Measurements from ENCODE around the gene FGFRL1.
"Not testable (repeated sequence)": the region's sequence is repeated elsewhere in the genome, so short reads cannot be mapped to it uniquely, and the experiment has no call there.

The FGFRL1 gene

DNA sequence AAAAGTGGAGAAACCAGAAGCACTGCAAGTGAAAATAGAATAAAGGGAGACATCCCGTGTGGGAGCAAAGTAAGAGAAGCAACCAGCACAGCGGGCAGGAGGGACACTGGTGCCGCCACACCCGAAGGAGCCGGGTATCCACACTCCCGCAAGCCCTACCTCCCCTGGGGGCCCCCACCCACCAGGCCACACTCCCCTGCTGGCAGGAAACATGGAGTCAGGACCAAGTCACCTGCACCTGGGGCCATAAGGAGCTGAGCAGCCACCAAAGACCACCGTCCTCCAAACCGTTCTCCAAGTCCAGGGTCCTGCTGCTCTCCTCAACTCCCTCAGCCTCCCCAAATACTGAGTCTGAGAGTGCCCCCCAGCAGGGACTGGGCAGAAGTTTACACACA lies 30.5 kb downstream of the FGFRL1 start:
- no peak for DNase-seq

DNA sequence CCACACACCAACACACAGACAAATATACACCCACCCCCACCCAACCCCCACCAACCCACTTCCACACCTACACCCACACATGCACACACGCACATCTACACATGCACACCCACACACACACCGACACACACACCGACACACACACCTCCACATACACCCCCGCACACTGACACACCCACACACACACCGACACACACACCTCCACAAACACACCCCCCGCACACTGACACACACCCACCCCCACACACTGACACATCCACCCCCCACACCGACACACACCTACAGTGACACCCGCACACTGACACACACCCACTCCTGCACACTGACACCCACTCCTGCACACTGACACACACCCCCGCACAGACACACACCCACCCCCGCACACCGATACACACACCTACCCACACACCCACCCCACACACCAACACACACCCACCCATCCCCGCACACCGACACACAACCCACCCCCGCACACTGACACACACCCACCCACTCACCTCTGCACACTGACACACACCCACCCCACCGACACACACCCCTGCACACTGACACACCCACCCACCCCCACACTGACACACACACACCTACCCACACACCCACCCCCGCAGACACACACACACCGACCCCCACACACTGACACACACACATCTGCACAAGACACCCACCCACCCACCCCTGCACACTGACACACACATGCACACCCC lies 31.1 kb downstream of the FGFRL1 start:
- no peak for DNase-seq

DNA sequence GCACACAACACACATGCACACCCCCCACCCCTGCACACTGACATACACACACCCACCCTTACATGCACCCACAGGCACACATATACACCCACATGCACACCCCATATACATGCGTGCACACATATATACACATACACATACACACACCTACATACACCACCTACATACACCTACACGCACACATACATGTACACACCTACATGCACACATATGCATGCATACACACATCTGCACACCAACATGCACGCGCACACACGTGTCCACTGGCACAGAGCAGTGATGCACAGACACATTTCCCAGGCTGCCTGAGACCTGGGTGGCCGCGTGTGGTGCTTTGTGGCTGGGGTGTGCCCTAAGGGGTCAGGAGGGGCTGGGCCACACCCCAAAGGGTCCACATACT lies 31.7 kb downstream of the FGFRL1 start:
- no peak for DNase-seq

DNA sequence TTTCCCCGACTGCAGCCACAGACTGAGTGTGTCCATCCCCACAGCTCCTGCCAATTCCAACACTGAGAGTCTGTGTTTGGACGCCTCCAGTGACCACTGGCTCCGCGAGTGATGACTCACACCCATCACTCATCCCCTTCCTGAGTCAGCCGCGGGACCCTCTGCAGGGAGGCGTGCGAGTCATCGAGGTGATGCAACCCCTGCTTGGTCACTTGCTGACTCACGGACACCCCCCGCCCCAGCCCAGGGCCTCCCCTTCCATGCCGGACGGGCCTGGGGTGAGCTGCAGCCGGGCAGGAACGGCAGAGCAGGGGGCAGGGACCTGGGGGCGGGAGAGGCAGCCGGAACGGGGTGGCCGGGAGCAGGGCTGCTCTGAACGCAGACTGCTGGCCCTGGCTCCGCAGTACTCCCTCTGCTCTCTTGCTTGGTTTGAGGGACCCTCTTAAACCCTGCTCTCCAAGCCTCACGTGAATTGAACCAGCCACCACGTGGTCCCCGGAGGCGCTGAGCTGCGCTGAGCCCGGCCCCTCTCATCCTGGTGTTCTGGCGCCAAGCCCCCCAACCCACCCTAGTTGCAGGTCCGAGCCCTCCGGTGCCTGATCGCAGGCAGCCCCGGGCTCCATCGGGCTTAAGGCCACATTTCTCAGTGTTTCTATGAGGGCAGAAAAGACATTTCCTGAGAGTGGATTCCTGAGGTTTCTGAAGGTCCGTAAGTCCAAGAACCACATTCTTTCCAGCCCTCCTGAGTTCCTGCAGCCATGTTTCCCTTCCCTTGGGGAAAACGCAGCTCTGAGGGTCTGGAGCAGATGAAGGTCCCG lies 32.4 kb downstream of the FGFRL1 start:
- peak; percentile 88 for DNase-seq

DNA sequence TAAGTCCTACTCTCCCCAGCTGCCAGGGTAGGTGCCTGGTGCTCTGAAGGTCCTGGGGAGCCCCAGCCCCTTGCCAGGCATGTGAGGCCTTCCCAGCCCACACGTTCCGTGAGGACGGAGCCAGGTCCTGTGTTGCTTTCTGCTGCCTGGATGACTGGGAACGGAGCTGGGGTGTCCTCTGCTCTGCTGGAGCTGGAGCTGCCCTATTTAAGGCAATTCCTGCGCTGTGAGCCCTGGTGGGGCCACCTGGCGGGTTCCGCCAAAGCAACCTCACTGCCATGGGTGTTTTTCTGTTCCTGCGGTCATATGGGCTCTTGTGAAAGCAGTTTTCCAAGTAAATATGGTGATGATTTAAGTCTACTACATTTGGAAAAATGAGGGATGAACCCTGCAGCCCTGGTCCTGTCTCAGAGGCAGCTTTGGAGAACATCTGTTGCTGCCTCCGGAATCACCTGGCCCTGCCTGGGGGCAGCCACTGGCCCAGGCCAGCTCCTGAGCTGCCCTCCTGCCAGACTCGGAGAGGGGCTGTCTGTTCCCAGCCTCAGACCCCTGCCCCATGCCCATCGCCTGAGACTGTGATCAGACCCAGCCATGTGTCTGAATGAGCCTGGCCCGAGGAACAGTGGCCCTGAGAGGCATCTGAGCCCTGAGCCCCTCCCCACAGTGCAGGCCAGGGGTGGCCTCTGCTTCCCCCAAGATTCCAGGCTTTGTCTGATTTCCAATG lies 33.2 kb downstream of the FGFRL1 start:
- peak; percentile 44 for DNase-seq

DNA sequence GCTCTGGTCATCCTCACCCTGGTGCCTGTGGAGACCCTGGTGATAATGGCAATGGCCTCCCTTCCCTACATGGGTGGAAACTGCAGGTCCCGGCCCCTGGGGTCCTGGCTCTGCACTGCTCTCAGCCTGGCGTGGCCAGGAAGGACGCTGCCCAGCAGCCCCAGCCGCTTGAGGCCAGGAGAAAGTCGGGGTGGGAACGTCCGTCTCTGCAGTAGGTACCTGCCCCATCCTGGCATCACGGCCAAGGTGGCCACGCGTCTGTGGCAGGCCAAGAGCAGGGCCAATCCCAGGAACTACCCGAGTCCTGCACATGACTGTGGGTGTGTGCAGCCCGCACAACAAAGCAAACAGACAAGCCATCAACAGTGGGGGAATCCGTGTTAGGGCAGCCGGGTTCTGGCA lies 33.8 kb downstream of the FGFRL1 start:
- peak; percentile 31 for DNase-seq

DNA sequence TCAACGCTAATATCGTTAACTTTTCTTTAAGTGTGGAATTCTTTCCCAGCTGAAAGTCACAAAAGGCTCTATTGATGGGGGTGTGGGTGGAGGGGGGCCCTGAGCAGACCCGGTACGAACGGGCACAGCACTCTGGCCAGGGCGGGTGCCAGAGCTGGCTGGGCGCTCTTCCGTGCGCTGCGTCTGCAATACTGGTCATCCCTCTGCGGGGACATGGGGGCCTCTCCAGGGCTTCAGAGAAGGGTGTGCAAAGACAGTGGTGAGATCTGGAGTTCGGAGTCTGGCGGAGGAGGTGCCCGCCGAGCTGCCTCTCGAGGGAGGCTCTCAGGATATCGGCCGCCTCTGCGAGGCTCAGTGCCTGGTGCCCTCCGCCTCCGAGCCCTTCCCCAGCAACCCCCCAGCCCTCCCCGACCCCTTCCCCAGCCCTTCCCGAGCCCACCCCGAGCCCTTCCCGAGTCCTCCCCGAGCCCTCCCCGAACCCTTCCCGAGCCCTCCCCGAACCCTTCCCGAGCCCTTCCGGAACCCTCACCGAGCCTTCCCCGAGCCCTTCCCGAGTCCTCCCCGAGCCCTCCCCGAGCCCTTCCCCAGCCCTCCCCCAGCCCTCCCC lies 34.3 kb downstream of the FGFRL1 start:
- DNase-seq = peak; percentile 30

DNA sequence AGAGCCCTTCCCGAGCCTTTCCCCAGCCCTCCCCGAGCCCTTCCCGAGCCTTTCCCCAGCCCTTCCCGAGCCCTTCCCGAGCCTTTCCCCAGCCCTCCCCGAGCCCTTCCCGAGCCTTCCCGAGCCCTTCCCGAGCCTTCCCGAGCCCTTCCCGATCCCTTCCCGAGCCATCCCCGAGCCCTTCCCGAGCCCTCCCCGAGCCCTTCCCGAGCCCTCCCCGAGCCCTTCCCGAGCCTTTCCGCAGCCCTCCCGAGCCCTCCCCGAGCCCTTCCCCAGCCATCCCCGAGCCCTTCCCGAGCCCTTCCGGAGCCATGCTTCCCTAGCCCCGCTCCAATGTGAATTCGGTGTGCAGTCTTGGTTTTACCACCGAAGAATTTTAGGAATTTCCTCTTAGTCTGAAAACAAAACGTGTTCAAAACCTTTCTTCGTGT lies 35.2 kb downstream of the FGFRL1 start:
- DNase-seq = peak; percentile 92

DNA sequence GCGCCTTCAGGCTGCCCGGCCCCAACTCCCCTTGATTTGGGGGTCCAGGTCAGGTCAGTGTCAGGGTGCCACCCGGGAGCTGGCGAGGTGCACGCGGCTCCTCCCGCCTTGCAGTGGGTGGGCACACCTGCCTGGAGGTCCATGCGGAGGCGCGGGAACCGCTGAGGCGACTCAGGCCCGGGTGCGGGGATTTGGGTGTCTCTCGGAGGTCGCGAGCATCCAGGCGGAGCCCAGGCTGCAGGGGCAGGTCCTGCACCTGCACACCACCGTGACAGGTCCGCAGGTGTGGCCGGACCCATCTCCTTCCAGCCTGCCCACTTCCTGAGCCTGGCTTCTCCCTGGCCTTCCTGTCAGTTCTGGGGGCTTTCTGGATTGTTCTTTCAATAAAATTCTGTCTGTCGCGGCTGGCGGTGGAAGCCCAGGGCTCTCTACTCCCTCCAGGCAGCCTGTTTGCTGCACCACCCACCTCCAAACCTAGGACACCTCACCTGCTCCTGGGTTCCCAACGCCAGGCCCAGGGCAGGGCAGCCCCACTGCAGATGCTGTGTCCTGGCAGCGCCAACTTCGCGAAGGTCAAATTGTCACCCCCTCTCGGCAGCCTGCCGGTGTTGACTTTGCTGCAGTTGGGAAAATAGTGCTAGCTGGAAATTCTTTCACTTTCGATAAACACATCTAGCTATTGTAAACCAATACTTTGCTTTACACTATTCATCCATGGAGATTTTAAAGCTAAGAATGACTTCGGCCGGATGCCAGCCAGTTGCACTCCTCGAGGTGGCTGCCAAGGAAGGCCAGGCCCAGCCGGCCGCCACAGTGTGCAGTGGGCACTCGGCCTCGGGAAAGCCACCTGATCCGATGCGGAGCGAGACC lies 35.9 kb downstream of the FGFRL1 start:
- peak; percentile 36 for DNase-seq

DNA sequence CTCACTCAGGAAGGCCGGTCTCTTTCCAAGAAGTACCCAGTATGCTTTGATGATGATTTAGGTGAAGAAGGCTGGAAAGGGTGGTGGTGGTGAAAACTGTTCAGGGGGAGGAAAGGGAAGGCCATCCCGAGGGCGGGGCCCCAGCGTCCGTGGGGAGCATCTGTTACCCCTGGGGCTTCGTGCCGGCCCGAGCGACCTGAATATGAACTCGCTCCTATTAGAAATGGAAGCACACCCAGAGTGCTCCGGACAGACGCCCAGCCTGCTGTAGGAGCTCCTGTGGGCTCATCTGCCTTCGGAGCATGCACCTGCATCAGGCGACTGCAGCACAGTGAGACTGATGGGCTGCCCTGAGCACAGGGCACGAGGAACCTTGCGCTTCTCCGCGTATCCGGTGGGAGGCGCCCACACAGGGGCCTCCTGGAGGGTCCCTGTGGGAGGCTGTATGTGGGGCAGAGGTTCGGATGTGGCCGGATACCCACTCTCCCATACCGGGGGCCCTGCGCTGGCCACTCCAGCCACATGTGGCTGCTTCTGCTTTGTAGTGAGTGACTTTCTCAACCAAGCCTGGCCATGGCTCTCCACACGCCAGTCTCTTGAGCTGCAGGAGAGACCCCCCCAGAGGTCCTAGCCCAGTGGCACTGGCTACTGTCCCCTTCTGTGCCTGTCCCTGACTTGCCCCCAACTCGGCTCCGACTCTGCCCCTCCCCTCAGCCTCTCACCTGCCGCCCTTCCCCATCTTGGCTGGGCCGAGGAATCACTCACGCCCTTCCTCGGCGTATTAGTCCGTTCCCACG lies 36.7 kb downstream of the FGFRL1 start:
- DNase-seq = peak; percentile 37

DNA sequence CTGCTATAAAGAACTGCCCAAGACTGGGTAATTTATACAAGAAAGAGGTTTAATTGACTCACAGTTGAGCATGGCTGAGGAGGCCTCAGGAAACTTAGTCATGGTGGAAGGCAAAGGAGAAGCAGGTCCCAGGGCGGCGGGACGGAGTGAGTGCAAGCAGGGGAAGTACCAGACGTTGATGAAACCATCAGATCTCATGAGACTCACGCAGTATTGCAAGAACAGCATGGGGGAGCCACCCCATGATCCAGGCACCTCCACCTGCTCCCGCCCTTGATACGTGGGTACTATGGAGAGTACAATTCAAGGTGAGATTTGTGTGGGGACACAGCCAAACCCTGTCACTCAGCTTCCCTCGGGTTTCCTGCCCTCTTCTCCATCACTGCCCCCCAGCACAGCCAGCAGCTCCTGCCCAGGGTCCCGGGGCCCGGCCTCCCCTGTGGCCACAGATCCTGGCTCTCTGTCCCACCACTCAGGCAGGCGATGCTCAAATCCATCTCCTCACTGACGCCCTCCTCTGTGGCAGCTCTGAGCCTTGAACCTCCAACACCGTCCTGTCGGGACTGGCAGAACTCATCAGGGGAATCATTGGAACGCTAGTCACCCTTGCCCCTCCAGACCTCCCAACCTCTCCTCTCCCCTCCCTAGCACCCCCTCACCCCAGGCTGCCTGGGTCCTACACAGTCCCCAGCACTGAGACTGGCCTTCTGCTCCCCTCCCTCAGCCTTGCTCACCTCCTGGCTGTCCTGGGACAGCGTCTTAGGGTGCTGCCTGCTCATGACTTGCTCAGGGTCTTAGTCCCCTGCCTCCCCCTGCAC lies 37.6 kb downstream of the FGFRL1 start:
- no peak for DNase-seq

DNA sequence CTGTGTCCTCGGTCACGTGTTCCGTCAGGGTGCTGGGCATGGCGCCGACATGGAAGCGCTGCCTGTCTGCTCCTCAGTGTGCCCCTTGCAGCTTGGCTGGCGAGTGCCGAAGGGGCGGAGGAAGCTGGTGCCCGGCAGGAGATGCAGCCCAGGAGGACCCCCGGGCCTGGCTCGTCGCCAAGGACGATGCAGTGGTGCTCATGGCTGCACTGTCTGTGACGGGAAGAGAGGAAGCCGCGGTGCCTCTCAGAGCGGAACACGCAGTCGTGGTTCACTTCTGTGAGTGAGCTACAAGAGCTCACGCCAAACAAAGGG lies 38.1 kb downstream of the FGFRL1 start:
- peak; percentile 29 for DNase-seq

DNA sequence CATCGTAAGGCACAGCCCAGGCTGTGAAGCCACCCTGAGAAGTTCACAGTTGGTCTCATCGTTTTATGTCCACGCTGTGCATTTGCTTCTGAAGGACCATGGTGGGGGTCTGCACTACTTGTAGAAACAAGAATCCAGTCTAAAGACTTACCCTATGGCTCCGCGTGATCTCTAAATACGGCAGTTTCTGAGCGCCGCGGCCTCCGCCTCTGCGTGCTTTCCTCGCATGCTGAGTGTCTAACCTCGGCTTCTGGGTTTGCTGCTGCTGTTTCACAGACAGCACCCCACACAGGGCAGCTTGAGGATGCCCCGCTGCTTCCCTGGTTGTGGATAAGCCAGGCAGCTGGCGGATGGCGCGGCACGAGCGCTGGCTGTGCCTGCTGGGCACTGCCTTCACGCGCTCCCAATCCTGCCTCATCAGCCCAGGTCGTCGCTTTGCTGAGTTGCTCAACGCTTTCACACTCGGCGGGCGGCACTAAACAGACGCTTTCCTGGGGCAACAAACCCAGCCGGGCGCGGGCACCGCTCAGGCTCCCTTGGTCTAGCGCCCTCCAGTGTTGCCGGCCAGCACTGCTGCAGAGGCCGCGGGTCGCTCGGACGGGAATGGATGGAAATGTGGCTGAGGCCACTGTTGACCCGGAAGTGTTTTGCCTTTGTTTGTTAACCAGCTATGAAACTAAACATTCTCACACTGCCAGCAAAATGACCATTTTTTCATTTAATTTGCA lies 39.2 kb downstream of the FGFRL1 start:
- no peak for DNase-seq

DNA sequence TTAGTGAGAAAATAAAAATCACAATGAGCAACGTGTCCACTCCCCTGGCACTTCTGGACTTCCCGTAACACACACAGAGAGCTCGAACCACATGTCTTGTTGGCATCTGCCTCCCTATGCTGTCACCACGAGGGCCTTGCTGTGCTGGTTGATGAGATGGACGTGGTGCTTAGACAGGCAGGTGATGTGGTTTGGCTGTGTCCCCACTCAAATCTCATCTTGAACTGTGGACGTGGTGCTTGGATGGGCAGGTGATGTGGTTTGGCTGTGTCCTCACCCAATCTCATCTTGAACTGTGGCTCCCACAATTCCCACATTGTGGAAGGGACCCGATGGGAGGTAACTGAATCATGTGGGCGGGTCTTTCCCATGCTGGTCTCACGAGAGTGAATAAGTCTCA lies 40.0 kb downstream of the FGFRL1 start:
- no peak for DNase-seq

DNA sequence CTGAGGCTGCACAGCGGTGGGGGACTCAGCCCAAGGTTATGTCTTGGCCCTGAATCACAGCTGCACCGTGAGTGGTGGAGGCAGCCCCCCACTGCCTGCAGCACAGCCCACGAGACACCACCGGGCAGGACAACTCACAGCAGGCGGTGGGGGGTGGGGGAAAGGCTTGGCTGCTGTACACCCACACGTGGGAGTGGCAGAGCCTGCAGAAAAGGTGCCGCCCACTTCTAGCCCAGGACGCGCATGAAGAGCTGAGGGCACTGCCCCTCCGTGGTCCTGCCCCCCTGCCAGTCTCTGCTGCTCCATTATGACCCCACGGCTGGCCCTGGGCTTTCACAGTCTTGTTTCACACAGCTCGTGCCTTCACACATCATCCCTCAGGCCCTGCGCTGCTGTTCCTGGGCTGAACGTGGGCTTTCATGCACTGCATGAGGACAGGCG lies 40.8 kb downstream of the FGFRL1 start:
- DNase-seq = no peak

DNA sequence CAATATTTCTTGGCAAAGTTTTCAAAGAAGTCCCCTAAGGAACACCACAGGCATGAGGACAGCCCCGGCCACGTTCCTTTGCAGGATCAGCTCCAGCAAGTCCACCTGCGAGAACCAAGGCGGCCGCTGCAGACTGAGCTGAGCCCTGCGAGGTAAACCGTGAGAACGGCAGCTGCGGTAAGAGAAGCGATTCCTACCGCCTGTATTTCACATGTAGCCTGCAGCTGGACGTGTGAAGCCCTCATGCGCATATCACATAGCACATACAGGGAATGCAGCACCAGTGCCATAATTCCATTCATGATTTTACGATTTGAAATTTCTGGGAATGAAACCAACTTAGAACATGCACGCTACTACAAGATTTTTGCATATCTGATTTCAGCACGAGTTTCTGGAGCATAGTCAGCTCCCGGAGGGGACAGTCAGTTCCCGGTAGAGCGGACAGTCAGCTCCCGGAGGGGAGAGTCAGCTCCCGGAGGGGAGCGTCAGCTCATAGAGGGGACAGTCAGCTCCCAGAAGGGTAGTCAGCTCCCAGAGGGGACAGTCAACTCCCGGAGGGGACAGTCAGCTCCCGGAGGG lies 41.7 kb downstream of the FGFRL1 start:
- DNase-seq = peak; percentile 67

DNA sequence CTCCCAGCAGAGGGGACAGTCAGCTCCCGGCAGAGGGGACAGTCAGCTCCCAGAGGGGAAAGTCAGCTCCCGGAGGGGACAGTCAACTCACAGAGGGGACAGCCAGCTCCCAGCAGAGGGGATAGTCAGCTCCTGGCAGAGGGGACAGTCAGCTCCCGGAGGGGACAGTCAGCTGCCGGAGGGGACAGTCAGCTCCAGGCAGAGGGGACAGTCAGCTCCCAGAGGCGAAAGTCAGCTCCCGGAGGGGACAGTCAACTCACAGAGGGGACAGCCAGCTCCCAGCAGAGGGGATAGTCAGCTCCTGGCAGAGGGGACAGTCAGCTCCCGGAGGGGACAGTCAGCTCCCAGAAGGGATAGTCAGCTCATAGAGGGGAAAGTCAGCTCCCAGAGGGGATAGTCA lies 42.5 kb downstream of the FGFRL1 start:
- not testable (repeated sequence) for DNase-seq

DNA sequence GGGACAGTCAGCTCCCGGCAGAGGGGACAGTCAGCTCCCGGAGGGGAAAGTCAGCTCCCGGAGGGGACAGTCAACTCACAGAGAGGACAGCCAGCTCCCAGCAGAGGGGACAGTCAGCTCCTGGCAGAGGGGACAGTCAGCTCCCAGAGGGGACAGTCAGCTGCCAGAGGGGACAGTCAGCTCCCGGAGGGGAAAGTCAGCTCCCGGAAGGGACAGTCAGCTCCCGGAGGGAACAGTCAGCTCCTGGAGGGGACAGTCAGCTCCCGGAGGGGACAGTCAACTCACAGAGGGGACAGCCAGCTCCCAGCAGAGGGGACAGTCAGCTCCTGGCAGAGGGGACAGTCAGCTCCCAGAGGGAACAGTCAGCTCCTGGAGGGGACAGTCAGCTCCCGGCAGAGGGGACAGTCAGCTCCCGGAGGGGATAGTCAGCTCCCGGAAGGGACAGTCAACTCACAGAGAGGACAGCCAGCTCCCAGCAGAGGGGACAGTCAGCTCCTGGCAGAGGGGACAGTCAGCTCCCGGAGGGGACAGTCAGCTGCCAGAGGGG lies 43.3 kb downstream of the FGFRL1 start:
- not testable (repeated sequence) for DNase-seq

DNA sequence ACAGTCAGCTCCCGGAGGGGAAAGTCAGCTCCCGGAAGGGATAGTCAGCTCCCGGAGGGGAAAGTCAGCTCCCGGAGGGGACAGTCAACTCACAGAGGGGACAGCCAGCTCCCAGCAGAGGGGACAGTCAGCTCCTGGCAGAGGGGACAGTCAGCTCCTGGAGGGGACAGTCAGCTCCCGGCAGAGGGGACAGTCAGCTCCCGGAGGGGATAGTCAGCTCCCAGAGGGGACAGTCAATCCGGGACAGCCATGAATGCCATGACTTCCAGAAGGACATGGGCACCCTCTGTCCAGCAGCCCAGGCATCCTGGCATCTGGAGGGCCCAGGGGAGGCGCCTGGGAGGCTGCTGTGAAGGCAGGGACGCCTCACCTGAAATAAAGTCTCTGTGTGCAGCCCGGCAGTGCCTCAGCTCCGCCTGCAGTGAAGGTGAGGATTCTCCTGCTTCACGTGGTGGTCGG lies 43.8 kb downstream of the FGFRL1 start:
- DNase-seq = not testable (repeated sequence)

Measured in left hindlimb (tissue), 1 donor.